Measurements from ENCODE around the gene FUZ.
A peak's percentile ranks its signal among the peaks of the same experiment; 100 is the strongest.

The FUZ gene

DNA sequence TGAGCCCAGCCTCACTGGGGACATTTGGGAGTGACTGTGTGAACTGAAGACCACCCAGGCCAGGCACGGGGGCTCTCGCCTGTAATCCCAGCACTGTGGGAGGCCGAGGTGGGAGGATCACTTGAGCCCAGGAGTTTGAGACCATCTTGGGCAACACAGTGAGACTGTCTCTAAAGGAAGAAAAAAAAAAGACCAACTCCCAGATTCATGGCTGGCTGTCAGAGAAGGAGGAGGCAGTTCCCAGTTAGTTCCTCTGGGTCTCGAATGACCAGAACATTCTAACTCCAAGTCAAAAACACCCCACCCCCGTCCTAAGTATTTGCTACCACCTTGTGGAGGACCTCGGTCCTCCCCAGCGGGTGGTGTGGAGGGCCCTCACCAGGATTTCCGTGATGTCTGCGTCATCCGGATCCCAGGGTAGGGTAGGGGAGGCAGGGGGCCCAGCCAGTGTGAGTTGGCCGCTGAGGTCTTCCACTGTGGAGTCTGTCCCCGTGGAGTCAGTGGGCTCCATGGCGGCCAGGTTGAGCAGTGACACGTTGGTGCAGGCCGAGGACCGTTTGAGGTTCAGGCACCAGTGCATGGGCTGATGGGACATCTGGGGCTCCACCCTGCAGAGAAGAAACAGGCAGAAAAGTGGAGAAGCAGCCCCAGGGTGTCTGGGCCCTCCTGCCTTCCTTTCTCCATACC lies 51.3 kb downstream of the FUZ start:
- TF ChIP-seq FOXP2 (optimal IDR thresholded peaks at IDR 0.05; ENCODE audit: control extremely low read depth, extremely low read length, insufficient read depth) (no peak), EZH2 (IDR thresholded peaks at IDR 0.05) (no peak), POLR2AphosphoS5 (IDR thresholded peaks at IDR 0.05; ENCODE audit: borderline replicate concordance, low read depth, low read length) (no peak)
- H3K9ac ChIP-seq (ENCODE audit: insufficient read length): no peak overlapping the region
- H3K4me3 ChIP-seq: no peak overlapping the region
- DNase-seq (ENCODE audit: low read depth, low spot score): no peak
- H3K36me3 ChIP-seq (ENCODE audit: insufficient read depth, low read length): no peaks in the 10 kb centered on the region
- H3K27ac ChIP-seq: no peak overlapping the region
- no peaks in the 10 kb centered on the region for H3K9me3 ChIP-seq (ENCODE audit: low read depth, low read length)

- DNase-seq (ENCODE audit: low read depth, low spot score): no peak
- TF ChIP-seq EZH2 (IDR thresholded peaks at IDR 0.05) (no peak), FOXP2 (optimal IDR thresholded peaks at IDR 0.05; ENCODE audit: control extremely low read depth, extremely low read length, insufficient read depth) (no peak), POLR2AphosphoS5 (IDR thresholded peaks at IDR 0.05; ENCODE audit: borderline replicate concordance, low read depth, low read length) (no peak)
- Histone ChIP-seq H3K4me3 (no peak overlapping the region), H3K9ac (ENCODE audit: insufficient read length) (no peak overlapping the region), H3K9me3 (ENCODE audit: low read depth, low read length) (no peaks in the 10 kb centered on the region), H3K36me3 (ENCODE audit: insufficient read depth, low read length) (no peaks in the 10 kb centered on the region), H3K27ac (no peak overlapping the region)
These were observed 51.9 kb downstream of the FUZ start for GRCh38 chr19:49761249-49761624.

- Histone ChIP-seq H3K36me3 (ENCODE audit: insufficient read depth, low read length) (no peaks in the 10 kb centered on the region), H3K4me3 (no peak overlapping the region), H3K27ac (no peak overlapping the region), H3K9ac (ENCODE audit: insufficient read length) (peak overlapping the region; percentile 22), H3K9me3 (ENCODE audit: low read depth, low read length) (no peaks in the 10 kb centered on the region; the same call in 1 of the 2 replicates)
- no peak for TF ChIP-seq POLR2AphosphoS5 (IDR thresholded peaks at IDR 0.05; ENCODE audit: borderline replicate concordance, low read depth, low read length)
- TF ChIP-seq EZH2 (IDR thresholded peaks at IDR 0.05): no peak
- no peak for TF ChIP-seq FOXP2 (optimal IDR thresholded peaks at IDR 0.05; ENCODE audit: control extremely low read depth, extremely low read length, insufficient read depth)
- no peak for DNase-seq (ENCODE audit: low read depth, low spot score)
These were observed 54.8 kb downstream of the FUZ start for GRCh38 chr19:49758292-49758691.
